Astrocyte (in vitro differentiated cells and primary cell): ENCODE measurements around the gene MAST2. TPM values are rescaled to one million over a fixed set of nuclear protein-coding genes. Genes with fewer than 3 reads are reported as not detected.
"Not testable (repeated sequence)": the region's sequence is repeated elsewhere in the genome, so short reads cannot be mapped to it uniquely, and the experiment has no call there.

Experiments
- DNase-seq: peaks from one replicate; pipeline ENCODE4 v3.0.0-alpha.2; 2010; ENCODE audit warnings: low read depth
- FAIRE-seq: peaks from 2 replicates; lab custom pipeline; 2011; peaks lifted over from hg19 to GRCh38; lab: Jason Lieb, UNC
- H2AFZ ChIP-seq: 2 replicates; pipeline ENCODE4 v1.6.0; 2012; ENCODE audit warnings: low read depth, low read length, inconsistent platforms
- H3K27ac ChIP-seq: 2 replicates; pipeline ENCODE4 v1.5.1; 2011; ENCODE audit warnings: low read depth, low read length, inconsistent platforms
- H3K27me3 ChIP-seq: 2 replicates; pipeline ENCODE4 v1.6.0; 2011; ENCODE audit warnings: low read length, inconsistent platforms; ENCODE audit not compliant: insufficient read depth
- H3K36me3 ChIP-seq: 2 replicates; pipeline ENCODE4 v1.5.1; 2011; ENCODE audit warnings: low read length, inconsistent platforms; ENCODE audit not compliant: insufficient read depth
- H3K4me1 ChIP-seq: 2 replicates; pipeline ENCODE4 v1.5.1; 2011; ENCODE audit warnings: low read length, inconsistent platforms; ENCODE audit not compliant: insufficient read depth
- H3K4me2 ChIP-seq: 2 replicates; pipeline ENCODE4 v1.6.0; 2012; ENCODE audit warnings: low read length, inconsistent platforms
- H3K4me3 ChIP-seq: 2 replicates; pipeline ENCODE4 v1.5.1; 2011; ENCODE audit warnings: low read depth, mild to moderate bottlenecking, low read length, inconsistent platforms; ENCODE audit not compliant: insufficient read depth
- H3K79me2 ChIP-seq: 2 replicates; pipeline ENCODE4 v1.6.0; 2012; ENCODE audit warnings: mild to moderate bottlenecking, low read length, inconsistent platforms; ENCODE audit not compliant: insufficient read depth
- H3K9ac ChIP-seq: 2 replicates; pipeline ENCODE4 v1.6.0; 2012; ENCODE audit warnings: mild to moderate bottlenecking, low read length, inconsistent platforms
- H3K9me3 ChIP-seq: 2 replicates; pipeline ENCODE4 v1.5.1; 2012; ENCODE audit warnings: low read depth, mild to moderate bottlenecking, low read length, inconsistent platforms; ENCODE audit not compliant: insufficient read depth
- H4K20me1 ChIP-seq: 2 replicates; pipeline ENCODE4 v1.6.0; 2012; ENCODE audit warnings: low read length, inconsistent platforms; ENCODE audit not compliant: insufficient read depth
- H3K27ac Mint-ChIP-seq: one replicate; pipeline ENCODE4 v1.8.0; 2021; ENCODE audit warnings: mild to moderate bottlenecking, mixed read lengths; ENCODE audit not compliant: unreplicated experiment
- H3K27me3 Mint-ChIP-seq: one replicate; pipeline ENCODE4 v1.8.0; 2021; ENCODE audit warnings: low read depth, mixed read lengths; ENCODE audit not compliant: unreplicated experiment
- H3K36me3 Mint-ChIP-seq: one replicate; pipeline ENCODE4 v1.8.0; 2021; ENCODE audit warnings: low read depth, mixed read lengths; ENCODE audit not compliant: unreplicated experiment
- H3K4me1 Mint-ChIP-seq: one replicate; pipeline ENCODE4 v1.8.0; 2021; ENCODE audit warnings: low read depth, mixed read lengths; ENCODE audit not compliant: unreplicated experiment
- H3K4me3 Mint-ChIP-seq: one replicate; pipeline ENCODE4 v1.8.0; 2021; ENCODE audit warnings: mild to moderate bottlenecking, moderate library complexity, mixed read lengths; ENCODE audit not compliant: unreplicated experiment
- H3K9me3 Mint-ChIP-seq: one replicate; pipeline ENCODE4 v1.8.0; 2021; ENCODE audit warnings: mild to moderate bottlenecking, mixed read lengths; ENCODE audit not compliant: unreplicated experiment
- CTCF ChIP-seq: IDR thresholded peaks from 2 replicates; pipeline ENCODE4 v1.5.1; 2011; ENCODE audit warnings: low read depth, mild to moderate bottlenecking, inconsistent platforms, low read length, moderate library complexity; ENCODE audit not compliant: insufficient read depth
- EZH2 ChIP-seq: IDR thresholded peaks from 2 replicates; pipeline ENCODE4 v1.6.1; 2012; ENCODE audit warnings: mild to moderate bottlenecking, low read length, inconsistent platforms; ENCODE audit not compliant: insufficient read depth
- total RNA-seq: library from RNA; stranded (reverse); gene quantifications from 2 replicates; pipeline ENCODE4 v1.2.1, GENCODE V29; 2021

The MAST2 gene
- total RNA-seq, 1 donor from 2014 or later: 41.0 TPM

GRCh38 chr1:45925728-45926287 lies 122.4 kb downstream of the MAST2 start:
- Mint-ChIP-seq H3K9me3 (peaks cover 2% of the 10 kb centered on the region), H3K27me3 (no peaks in the 10 kb centered on the region), H3K4me1 (peaks cover 28% of the 10 kb centered on the region), H3K27ac (no peak overlapping the region), H3K36me3 (no peaks in the 10 kb centered on the region), H3K4me3 (no peak overlapping the region)
- Histone ChIP-seq H3K4me1 (peaks cover 14% of the 10 kb centered on the region), H3K27me3 (no peaks in the 10 kb centered on the region), H3K36me3 (no peaks in the 10 kb centered on the region), H3K4me3 (no peak overlapping the region), H3K9me3 (no peaks in the 10 kb centered on the region), H3K27ac (no peak overlapping the region), H4K20me1 (peaks cover 4% of the 10 kb centered on the region), H2AFZ (no peak overlapping the region), H3K4me2 (no peak overlapping the region), H3K9ac (no peak overlapping the region), H3K79me2 (peaks cover 10% of the 10 kb centered on the region)
- FAIRE-seq (no peak), DNase-seq (no peak)
- TF ChIP-seq CTCF (no peak), EZH2 (no peak)

- Histone ChIP-seq H3K27me3 (no peaks in the 10 kb centered on the region), H3K4me2 (no peak overlapping the region), H3K9me3 (no peaks in the 10 kb centered on the region), H2AFZ (no peak overlapping the region), H3K9ac (no peak overlapping the region), H3K79me2 (peaks cover 10% of the 10 kb centered on the region), H3K4me3 (no peak overlapping the region), H3K27ac (no peak overlapping the region), H3K36me3 (no peaks in the 10 kb centered on the region), H3K4me1 (peaks cover 14% of the 10 kb centered on the region), H4K20me1 (peaks cover 4% of the 10 kb centered on the region)
- Mint-ChIP-seq H3K36me3 (no peaks in the 10 kb centered on the region), H3K4me3 (no peak overlapping the region), H3K4me1 (peaks cover 30% of the 10 kb centered on the region), H3K27ac (no peak overlapping the region), H3K9me3 (peaks cover 2% of the 10 kb centered on the region), H3K27me3 (no peaks in the 10 kb centered on the region)
- TF ChIP-seq CTCF: no peak
- TF ChIP-seq EZH2: no peak
- FAIRE-seq: no peak
- no peak for DNase-seq
Measured at GRCh38 chr1:45926330-45926729, 122.9 kb downstream of the MAST2 start.

- not testable (repeated sequence) for DNase-seq, H3K27me3 ChIP-seq, H3K4me2 ChIP-seq, H2AFZ ChIP-seq, H3K9me3 ChIP-seq, FAIRE-seq, H3K36me3 Mint-ChIP-seq, H3K9me3 Mint-ChIP-seq, H3K4me3 ChIP-seq, H3K27ac Mint-ChIP-seq, H3K27me3 Mint-ChIP-seq, H3K9ac ChIP-seq, H3K4me3 Mint-ChIP-seq, H3K27ac ChIP-seq, H4K20me1 ChIP-seq, H3K36me3 ChIP-seq, H3K79me2 ChIP-seq
- H3K4me1 ChIP-seq: peaks cover 14% of the 10 kb centered on the region
- peaks cover 30% of the 10 kb centered on the region for H3K4me1 Mint-ChIP-seq
Measured at GRCh38 chr1:45927231-45927915, 124.0 kb downstream of the MAST2 start.
